B cell (primary cell): Measurements from ENCODE around the gene TYSND1. TPM values are rescaled to one million over a fixed set of nuclear protein-coding genes. Genes with fewer than 3 reads are reported as not detected.

Source experiments
- ATAC-seq: fragments of 200-7000 bp; cut with Tn5 transposase; one replicate; pipeline ENCODE4 v1.10.0; 2021; ENCODE audit warnings: low read depth, mild to moderate bottlenecking, moderate number of reproducible peaks, moderate library complexity
- CTCF ChIA-PET: fragments of 350-600 bp; sonication (Branson Sonifier 250); formaldehyde crosslinking; loops from one replicate; lab custom pipeline; 2021; ENCODE audit warnings: antibody characterized with exemption, inconsistent platforms; lab: Charles Lee
- POLR2A ChIA-PET: fragments of 350-600 bp; sonication (Branson Sonifier 250); formaldehyde crosslinking; loops from one replicate; lab custom pipeline; 2021; ENCODE audit warnings: antibody characterized with exemption; lab: Charles Lee
- DNase-seq: peaks from one replicate; pipeline ENCODE4 v3.0.0; 2013
- H2AFZ ChIP-seq: 2 replicates; pipeline ENCODE4 v1.6.1; 2012; ENCODE audit warnings: mild to moderate bottlenecking, low read depth, low read length; ENCODE audit not compliant: insufficient read depth, poor library complexity, severe bottlenecking
- H3K27ac ChIP-seq, 2 donors: 1 replicate in 1 of 2; 2 replicates in 1 of 2; pipeline ENCODE4 v1.5.1; 2012 to 2013; ENCODE audit warnings: low read length in 2 of 2, mild to moderate bottlenecking in 2 of 2, moderate library complexity in 1 of 2
- H3K27me3 ChIP-seq, 4 experiments: fragments of 200-600 bp in 1 of 4; sonication (generic) in 1 of 4; replicated peaks in 1 of 4; 1 replicate in 2 of 4; 2 replicates in 2 of 4; pipeline versions ENCODE4 v1.6.1 to v1.7.0; 2013 to 2016; ENCODE audit warnings: low read length in 3 of 4, mild to moderate bottlenecking in 2 of 4, mixed read lengths in 1 of 4, moderate library complexity in 1 of 4; ENCODE audit not compliant: insufficient read depth in 4 of 4, control insufficient read depth in 3 of 4; ENCODE audit errors: control extremely low read depth in 1 of 4
- H3K36me3 ChIP-seq, 2 experiments: replicated peaks in 1 of 2; 1 replicate in 1 of 2; 2 replicates in 1 of 2; pipeline versions ENCODE4 v1.6.1 to v1.7.1; 2013; ENCODE audit warnings: low read length in 1 of 2; ENCODE audit not compliant: insufficient read depth in 2 of 2, control insufficient read depth in 1 of 2; ENCODE audit errors: control extremely low read depth in 1 of 2, extremely low read depth in 1 of 2
- H3K4me1 ChIP-seq, 2 donors: fragments of 200-600 bp in 1 of 2; sonication (generic) in 1 of 2; 1 replicate in 1 of 2; 2 replicates in 1 of 2; pipeline versions ENCODE4 v1.5.1 to v1.6.1; 2013 to 2017; ENCODE audit warnings: low read length in 2 of 2; ENCODE audit not compliant: control insufficient read depth in 2 of 2, insufficient read depth in 2 of 2
- H3K4me2 ChIP-seq: replicated peaks from 2 replicates; pipeline ENCODE3; 2012; ENCODE audit warnings: mild to moderate bottlenecking, low read depth, low read length; ENCODE audit not compliant: poor library complexity, severe bottlenecking
- H3K4me3 ChIP-seq, 5 experiments: fragments of 200-600 bp in 1 of 5; sonication (generic) in 1 of 5; 1 replicate in 3 of 5; 2 replicates in 2 of 5; pipeline versions ENCODE4 v1.5.1 to v1.7.0; 2011 to 2016; ENCODE audit warnings: low read length in 4 of 5, mild to moderate bottlenecking in 4 of 5, low read depth in 2 of 5, control low read depth in 1 of 5, moderate library complexity in 1 of 5; ENCODE audit not compliant: insufficient read depth in 1 of 5; ENCODE audit errors: control extremely low read depth in 1 of 5, extremely low read depth in 1 of 5
- H3K79me2 ChIP-seq: fragments of 200-600 bp; sonication (generic); one replicate; pipeline ENCODE4 v1.6.0; 2016; ENCODE audit warnings: low read length; ENCODE audit not compliant: control insufficient read depth, insufficient read depth
- H3K9ac ChIP-seq: fragments of 200-600 bp; sonication (generic); 2 replicates; pipeline ENCODE4 v1.6.1; 2017; ENCODE audit warnings: mild to moderate bottlenecking, low read length, moderate library complexity
- H3K9me3 ChIP-seq, 3 donors: one replicate each; pipeline versions ENCODE4 v1.6.1 to v1.7.1; 2013; ENCODE audit warnings: low read length in 2 of 3; ENCODE audit not compliant: control insufficient read depth in 2 of 3, insufficient read depth in 1 of 3; ENCODE audit errors: control extremely low read depth in 1 of 3
- H4K20me1 ChIP-seq: 2 replicates; pipeline ENCODE4 v1.6.0; 2012; ENCODE audit warnings: mild to moderate bottlenecking, low read length; ENCODE audit not compliant: insufficient read depth, control insufficient read depth, poor library complexity, severe bottlenecking
- H3K27ac Mint-ChIP-seq: one replicate; pipeline ENCODE4 v1.8.0; 2021; ENCODE audit warnings: mixed read lengths
- H3K27me3 Mint-ChIP-seq: one replicate; pipeline ENCODE4 v1.8.0; 2021; ENCODE audit warnings: mixed read lengths
- H3K4me1 Mint-ChIP-seq: one replicate; pipeline ENCODE4 v1.8.0; 2021; ENCODE audit warnings: mixed read lengths
- H3K4me3 Mint-ChIP-seq: one replicate; pipeline ENCODE4 v1.8.0; 2021; ENCODE audit warnings: mixed read lengths
- H3K9me3 Mint-ChIP-seq: one replicate; pipeline ENCODE4 v1.8.0; 2022; ENCODE audit warnings: mixed read lengths; ENCODE audit not compliant: insufficient read depth
- EZH2 ChIP-seq: IDR thresholded peaks from 2 replicates; pipeline ENCODE4 v1.6.1; 2012; ENCODE audit warnings: borderline replicate concordance, low read depth, mild to moderate bottlenecking, moderate library complexity, low read length; ENCODE audit not compliant: insufficient read depth, poor library complexity, severe bottlenecking
- WGBS: methylation state at CpG from one replicate; pipeline ENCODE4 v1.1.5; 2013; ENCODE audit warnings: missing lambda C conversion rate; ENCODE audit not compliant: insufficient coverage; 5-methylcytosine and 5-hydroxymethylcytosine counted together
- intact Hi-C: fragments of 100-400 bp; cut with micrococcal nuclease; formaldehyde crosslinking; loops from one replicate; pipeline ENCODE4 v1.10.0; 2022
- polyA plus RNA-seq: library from polyadenylated mRNA; depleted of rRNA; stranded (reverse); fragments of >200 nt; gene quantifications from 2 replicates; pipeline ENCODE4 v1.2.3, GENCODE V29; 2012
- total RNA-seq, 2 donors: library from RNA; stranded (reverse); fragments of 120-200 nt in 1 of 2; gene quantifications; 1 replicate in 1 of 2; 2 replicates in 1 of 2; pipeline versions ENCODE4 v1.2.3 to v1.2.4, GENCODE V29; 2013 to 2022
- TF ChIP-seq, protein P1 (sequence below): fragments of 200-600 bp; IDR thresholded peaks from one replicate; pipeline ENCODE4 v1.8.0; 2022; ENCODE audit warnings: antibody characterized with exemption, mild to moderate bottlenecking

The TYSND1 gene
- total and polyA plus RNA-seq, 2 donors (not counting 1 experiment from before 2014, with no cell fraction given), result 28.0 to 34.1 TPM

DNA sequence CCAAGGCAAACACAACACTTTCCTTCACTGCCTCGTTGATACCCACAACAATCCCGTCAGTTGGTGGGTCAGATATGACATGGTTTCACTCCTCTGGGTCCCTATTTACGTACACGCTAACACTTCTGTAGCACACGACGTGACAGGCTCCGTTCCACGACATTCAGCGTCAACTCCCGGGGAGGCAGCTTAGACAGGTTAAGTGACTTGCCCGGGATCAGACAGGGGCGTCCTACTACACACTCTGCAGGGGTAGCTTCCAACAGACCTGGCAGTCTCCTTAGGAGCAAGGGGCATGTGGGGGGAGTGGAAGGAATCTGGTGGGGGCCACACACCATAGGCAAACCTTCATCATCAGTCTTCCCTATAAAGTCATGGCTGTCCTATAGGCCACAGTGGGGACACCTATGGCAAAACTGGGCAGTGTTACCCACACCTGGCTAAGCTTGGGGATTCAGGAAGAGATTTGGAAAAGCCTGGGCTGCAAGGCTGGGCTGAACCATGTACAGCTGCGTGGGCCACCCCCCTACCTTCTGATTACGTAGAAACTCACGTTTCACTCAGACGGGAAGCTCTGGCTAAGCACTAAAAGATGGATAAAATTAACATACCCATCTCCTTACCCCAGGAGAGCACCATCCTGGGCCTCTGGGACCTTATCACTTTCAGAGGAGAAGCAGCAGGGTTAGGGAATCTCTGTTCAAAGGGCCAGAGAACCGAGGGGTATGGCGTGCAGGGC is 2.0 kb downstream of the TYSND1 start:
- H3K27ac Mint-ChIP-seq, result peak overlapping the region; percentile 5
- ChIA-PET POLR2A (interaction anchor here (2.3 to 2.8 kb wide), 2 partner anchors 26 to 29 kb away, joined by 8 to 35 read pairs; partner anchors contain the start of gene SAR1A), CTCF (interaction anchor here (0.7 to 6.4 kb wide), 4 partner anchors 11 to 30 kb away, joined by 3 to 131 read pairs (median 32); partner anchors contain the start of gene SAR1A)
- Histone ChIP-seq H3K27ac (no peak overlapping the region), H4K20me1 (peaks cover 38% of the 10 kb centered on the region), H3K9ac (peak overlapping the region; percentile 78), H3K9me3 (no peaks in the 10 kb centered on the region), H3K4me3 (peak overlapping the region in 3 of 5 experiments; percentile 81 to 91 (median 88)), H3K27me3 (no peaks in the 10 kb centered on the region), H3K4me1 (peaks cover 14 to 22% of the 10 kb centered on the region in 2 donors), H3K36me3 (peaks cover 0 to 4% of the 10 kb centered on the region in 2 experiments), H2AFZ (peak overlapping the region; percentile 91), H3K4me2 (peak overlapping the region; percentile 89), H3K79me2 (peaks cover 39% of the 10 kb centered on the region)
- intact Hi-C loops, result loop anchor here (1.0 to 10.0 kb wide), 7 partner anchors 12 to 1812 kb away; partner anchors contain the start of genes AIFM2, HNRNPH3, PBLD and SGPL1
- H3K27me3 Mint-ChIP-seq, result no peaks in the 10 kb centered on the region
- DNase-seq (no peak), ATAC-seq (no peak)
- H3K4me3 Mint-ChIP-seq, result peak overlapping the region; percentile 96
- TF ChIP-seq, protein P1, sequence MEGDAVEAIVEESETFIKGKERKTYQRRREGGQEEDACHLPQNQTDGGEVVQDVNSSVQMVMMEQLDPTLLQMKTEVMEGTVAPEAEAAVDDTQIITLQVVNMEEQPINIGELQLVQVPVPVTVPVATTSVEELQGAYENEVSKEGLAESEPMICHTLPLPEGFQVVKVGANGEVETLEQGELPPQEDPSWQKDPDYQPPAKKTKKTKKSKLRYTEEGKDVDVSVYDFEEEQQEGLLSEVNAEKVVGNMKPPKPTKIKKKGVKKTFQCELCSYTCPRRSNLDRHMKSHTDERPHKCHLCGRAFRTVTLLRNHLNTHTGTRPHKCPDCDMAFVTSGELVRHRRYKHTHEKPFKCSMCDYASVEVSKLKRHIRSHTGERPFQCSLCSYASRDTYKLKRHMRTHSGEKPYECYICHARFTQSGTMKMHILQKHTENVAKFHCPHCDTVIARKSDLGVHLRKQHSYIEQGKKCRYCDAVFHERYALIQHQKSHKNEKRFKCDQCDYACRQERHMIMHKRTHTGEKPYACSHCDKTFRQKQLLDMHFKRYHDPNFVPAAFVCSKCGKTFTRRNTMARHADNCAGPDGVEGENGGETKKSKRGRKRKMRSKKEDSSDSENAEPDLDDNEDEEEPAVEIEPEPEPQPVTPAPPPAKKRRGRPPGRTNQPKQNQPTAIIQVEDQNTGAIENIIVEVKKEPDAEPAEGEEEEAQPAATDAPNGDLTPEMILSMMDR, result no peak
- no peak for TF ChIP-seq EZH2
- no peaks in the 10 kb centered on the region for H3K9me3 Mint-ChIP-seq
- WGBS, result 86% methylated on average over 17 of the region's 18 CpGs
- H3K4me1 Mint-ChIP-seq, result peaks cover 38% of the 10 kb centered on the region

DNA sequence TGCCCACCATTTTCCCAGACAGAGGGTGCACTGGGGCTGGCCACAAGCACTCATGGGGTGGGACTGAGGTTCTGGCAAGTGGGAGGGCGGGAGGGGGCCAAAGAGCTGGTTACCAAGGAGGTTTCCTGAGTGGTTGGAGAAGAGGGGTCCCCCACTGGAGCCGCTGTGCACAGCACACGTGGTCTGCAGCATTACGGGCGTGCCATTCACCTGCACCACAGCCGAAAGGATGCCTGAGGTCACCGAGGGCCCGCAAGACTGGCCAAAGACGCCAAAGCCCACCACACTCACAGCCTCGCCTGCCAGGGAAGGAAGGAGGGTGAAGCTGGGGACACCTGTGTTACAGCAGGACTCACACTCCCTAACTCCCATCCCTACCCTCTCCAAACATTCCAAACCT is 3.9 kb downstream of the TYSND1 start:
- no peaks in the 10 kb centered on the region for H3K27me3 Mint-ChIP-seq
- TF ChIP-seq, protein P1, result no peak
- TF ChIP-seq EZH2, result no peak
- no peaks in the 10 kb centered on the region for H3K9me3 ChIP-seq
- H3K36me3 ChIP-seq, result peaks cover 0 to 6% of the 10 kb centered on the region in 2 experiments
- H3K4me1 ChIP-seq, result peaks cover 14 to 22% of the 10 kb centered on the region in 2 donors
- no peak overlapping the region for H3K4me3 ChIP-seq
- H3K27ac Mint-ChIP-seq, result no peak overlapping the region
- no peak overlapping the region for H3K4me3 Mint-ChIP-seq
- peaks cover 38% of the 10 kb centered on the region for H3K4me1 Mint-ChIP-seq
- peaks cover 46% of the 10 kb centered on the region for H4K20me1 ChIP-seq
- peaks cover 32% of the 10 kb centered on the region for H3K79me2 ChIP-seq
- POLR2A ChIA-PET, result no interaction called here
- no peak overlapping the region for H2AFZ ChIP-seq
- no peaks in the 10 kb centered on the region for H3K9me3 Mint-ChIP-seq
- no peak overlapping the region for H3K9ac ChIP-seq
- no peak for ATAC-seq
- intact Hi-C loops, result loop anchor here (10.0 kb wide), 3 partner anchors 212 to 1552 kb away; partner anchors contain the start of gene SGPL1
- H3K27ac ChIP-seq, result no peak overlapping the region
- CTCF ChIA-PET, result interaction anchor here (6.4 kb wide), 1 partner anchor 25 kb away, joined by 131 read pairs; no protein-coding TSS in a partner anchor
- no peak overlapping the region for H3K4me2 ChIP-seq
- no peak for DNase-seq
- 100% methylated on average over 4 of the region's 10 CpGs for WGBS
- H3K27me3 ChIP-seq, result no peaks in the 10 kb centered on the region
